Osteoblast (primary cell): ENCODE measurements around the gene TEX51. TPM values are rescaled to one million over a fixed set of nuclear protein-coding genes. Genes with fewer than 3 reads are reported as not detected.

Source experiments
- DNase-seq: peaks from one replicate; pipeline ENCODE4 v3.0.0; 2011; ENCODE audit warnings: low spot score, mixed read lengths; ENCODE audit not compliant: insufficient read length; ENCODE audit errors: missing footprints
- H2AFZ ChIP-seq: 2 replicates; pipeline ENCODE4 v1.6.0; 2011; ENCODE audit warnings: mild to moderate bottlenecking, low read length
- H3K27ac ChIP-seq: 2 replicates; pipeline ENCODE4 v1.5.1; 2011; ENCODE audit warnings: mild to moderate bottlenecking, low read depth, low read length, moderate library complexity
- H3K27me3 ChIP-seq: 2 replicates; pipeline ENCODE4 v1.6.0; 2012; ENCODE audit warnings: mild to moderate bottlenecking, control low read depth, inconsistent platforms, low read length, moderate library complexity; ENCODE audit not compliant: insufficient read depth
- H3K36me3 ChIP-seq: 2 replicates; pipeline ENCODE4 v1.5.1; 2011; ENCODE audit warnings: mild to moderate bottlenecking, low read length, control low read depth, moderate library complexity; ENCODE audit not compliant: insufficient read depth
- H3K4me1 ChIP-seq: 2 replicates; pipeline ENCODE4 v1.5.1; 2011; ENCODE audit warnings: mild to moderate bottlenecking, low read length, control low read depth, moderate library complexity; ENCODE audit not compliant: insufficient read depth
- H3K4me2 ChIP-seq: 2 replicates; pipeline ENCODE4 v1.6.0; 2011; ENCODE audit warnings: mild to moderate bottlenecking, low read length; ENCODE audit not compliant: insufficient read depth
- H3K4me3 ChIP-seq: fragments of 200-600 bp; sonication (generic); 3 replicates; pipeline ENCODE4 v1.5.1; 2012; ENCODE audit warnings: mild to moderate bottlenecking, low read length, inconsistent platforms; ENCODE audit not compliant: insufficient read depth
- H3K79me2 ChIP-seq: 2 replicates; pipeline ENCODE4 v1.6.0; 2012; ENCODE audit warnings: mild to moderate bottlenecking, low read length, control low read depth, inconsistent platforms; ENCODE audit not compliant: insufficient read depth
- H3K9me3 ChIP-seq: 2 replicates; pipeline ENCODE4 v1.5.1; 2011; ENCODE audit warnings: low read depth, low read length, control low read depth
- H4K20me1 ChIP-seq: 2 replicates; pipeline ENCODE4 v1.6.0; 2012; ENCODE audit warnings: mild to moderate bottlenecking, low read length, control low read depth; ENCODE audit not compliant: insufficient read depth
- CTCF ChIP-seq: IDR thresholded peaks from 2 replicates; pipeline ENCODE4 v1.5.1; 2011; ENCODE audit warnings: mild to moderate bottlenecking, low read depth, low read length, moderate library complexity; ENCODE audit errors: extremely low read depth
- total RNA-seq: library from RNA; depleted of rRNA; stranded (reverse); fragments of >200 nt; gene quantifications from 2 replicates; pipeline ENCODE4 v1.2.3, GENCODE V29; 2012

The TEX51 gene
- total RNA-seq, 1 donor = not detected

GRCh38 chr2:126890551-126891450, 7.9 kb upstream of the TEX51 start:
- no peak overlapping the region for H3K4me2 ChIP-seq
- H2AFZ ChIP-seq = no peak overlapping the region
- DNase-seq = no peak
- H3K36me3 ChIP-seq = no peaks in the 10 kb centered on the region
- H3K27ac ChIP-seq = no peak overlapping the region
- H3K79me2 ChIP-seq = no peaks in the 10 kb centered on the region
- TF ChIP-seq CTCF = no peak
- H3K9me3 ChIP-seq = no peaks in the 10 kb centered on the region
- no peak overlapping the region for H3K4me3 ChIP-seq
- no peaks in the 10 kb centered on the region for H3K27me3 ChIP-seq
- no peaks in the 10 kb centered on the region for H4K20me1 ChIP-seq
- H3K4me1 ChIP-seq = no peaks in the 10 kb centered on the region

- Histone ChIP-seq H3K27ac (no peak overlapping the region), H3K36me3 (no peaks in the 10 kb centered on the region), H3K79me2 (no peaks in the 10 kb centered on the region), H2AFZ (no peak overlapping the region), H3K4me3 (no peak overlapping the region), H3K4me1 (no peaks in the 10 kb centered on the region), H3K9me3 (no peaks in the 10 kb centered on the region), H4K20me1 (no peaks in the 10 kb centered on the region), H3K4me2 (no peak overlapping the region), H3K27me3 (no peaks in the 10 kb centered on the region)
- DNase-seq = no peak
- TF ChIP-seq CTCF = no peak
Observed at GRCh38 chr2:126891681-126892500, 6.8 kb upstream of the TEX51 start.

GRCh38 chr2:126893153-126893552, 5.5 kb upstream of the TEX51 start:
- no peak overlapping the region for H3K27ac ChIP-seq
- TF ChIP-seq CTCF = no peak
- no peaks in the 10 kb centered on the region for H3K27me3 ChIP-seq
- no peak overlapping the region for H2AFZ ChIP-seq
- H3K9me3 ChIP-seq = no peaks in the 10 kb centered on the region
- no peaks in the 10 kb centered on the region for H3K4me1 ChIP-seq
- no peak overlapping the region for H3K4me3 ChIP-seq
- DNase-seq = no peak
- no peaks in the 10 kb centered on the region for H3K79me2 ChIP-seq
- H3K4me2 ChIP-seq = no peak overlapping the region
- H3K36me3 ChIP-seq = no peaks in the 10 kb centered on the region
- H4K20me1 ChIP-seq = no peaks in the 10 kb centered on the region

- H3K36me3 ChIP-seq = no peaks in the 10 kb centered on the region
- H4K20me1 ChIP-seq = no peaks in the 10 kb centered on the region
- no peak overlapping the region for H3K4me3 ChIP-seq
- H2AFZ ChIP-seq = no peak overlapping the region
- no peaks in the 10 kb centered on the region for H3K9me3 ChIP-seq
- H3K27me3 ChIP-seq = no peaks in the 10 kb centered on the region
- H3K4me2 ChIP-seq = no peak overlapping the region
- no peak overlapping the region for H3K27ac ChIP-seq
- no peak for DNase-seq
- no peaks in the 10 kb centered on the region for H3K4me1 ChIP-seq
- no peaks in the 10 kb centered on the region for H3K79me2 ChIP-seq
- TF ChIP-seq CTCF = no peak
Observed at GRCh38 chr2:126893606-126894005, 5.1 kb upstream of the TEX51 start.
